IMR-90 (cell line): ENCODE measurements around the gene ABCG8. TPM values are rescaled to one million over a fixed set of nuclear protein-coding genes. Genes with fewer than 3 reads are reported as not detected.
A peak's percentile ranks its signal among the peaks of the same experiment; 100 is the strongest.

ENCODE experiments used
- ATAC-seq: fragments of 200-7000 bp; cut with Tn5 transposase; 2 replicates; pipeline ENCODE4 v1.9.1; 2020; ENCODE audit warnings: low read depth, mild to moderate bottlenecking, moderate library complexity
- BruUV-seq: library from RNA; stranded (reverse); fragments of 400-500 nt; replicated peaks from 2 replicates; lab custom pipeline; 2021; lab: Mats Ljungman, UMichigan
- CTCF ChIA-PET: fragments of 300-600 bp; formaldehyde crosslinking; extraction: SDS; loops from one replicate; lab custom pipeline; 2021; ENCODE audit warnings: antibody characterized with exemption; lab: Yijun Ruan, JAX
- POLR2A ChIA-PET: fragments of 300-600 bp; sonication (Branson Sonifier 250); formaldehyde crosslinking; loops from one replicate; lab custom pipeline; 2022; ENCODE audit warnings: antibody characterized with exemption; ENCODE audit not compliant: unreplicated experiment; lab: Charles Lee
- DNase-seq: peaks from one replicate; pipeline ENCODE4 v3.0.0; 2013
- H2AFZ ChIP-seq: replicated peaks from 2 replicates; pipeline ENCODE3; 2013; ENCODE audit warnings: low read length, mild to moderate bottlenecking; ENCODE audit not compliant: poor library complexity
- H2AK5ac ChIP-seq: 2 replicates; pipeline ENCODE4 v1.6.1; 2013; ENCODE audit warnings: low read depth, low read length, inconsistent platforms
- H2AK9ac ChIP-seq: replicated peaks from 2 replicates; pipeline ENCODE3; 2013; ENCODE audit warnings: mild to moderate bottlenecking, low read depth, low read length, moderate library complexity; ENCODE audit not compliant: poor library complexity
- H2BK120ac ChIP-seq: 2 replicates; pipeline ENCODE4 v1.6.1; 2013; ENCODE audit warnings: low read depth, low read length, inconsistent platforms
- H2BK15ac ChIP-seq: 3 replicates; pipeline ENCODE4 v1.6.1; 2013; ENCODE audit warnings: low read depth, low read length, inconsistent platforms
- H2BK20ac ChIP-seq: 2 replicates; pipeline ENCODE4 v1.6.1; 2013; ENCODE audit warnings: low read depth, mild to moderate bottlenecking, inconsistent platforms, low read length, moderate library complexity
- H2BK5ac ChIP-seq: 2 replicates; pipeline ENCODE4 v1.6.1; 2013; ENCODE audit warnings: mild to moderate bottlenecking, low read depth, low read length, inconsistent platforms; ENCODE audit not compliant: poor library complexity, severe bottlenecking
- H3K14ac ChIP-seq: replicated peaks from 2 replicates; pipeline ENCODE4 v1.6.1; 2013; ENCODE audit warnings: low read depth, low read length, inconsistent platforms
- H3K18ac ChIP-seq: 2 replicates; pipeline ENCODE4 v1.6.1; 2013; ENCODE audit warnings: low read depth, low read length, control low read depth
- H3K23ac ChIP-seq: 2 replicates; pipeline ENCODE4 v1.6.1; 2013; ENCODE audit warnings: low read depth, low read length, inconsistent platforms
- H3K27ac ChIP-seq: 2 replicates; pipeline ENCODE4 v1.5.1; 2013; ENCODE audit warnings: mild to moderate bottlenecking, control low read depth, low read length; ENCODE audit not compliant: insufficient read depth
- H3K27me3 ChIP-seq: 2 replicates; pipeline ENCODE4 v1.6.1; 2013; ENCODE audit warnings: low read length; ENCODE audit not compliant: control insufficient read depth, insufficient read depth
- H3K36me3 ChIP-seq: 2 replicates; pipeline ENCODE4 v1.6.1; 2013; ENCODE audit warnings: low read length, mixed read lengths; ENCODE audit not compliant: control insufficient read depth, insufficient read depth
- H3K4ac ChIP-seq: 2 replicates; pipeline ENCODE4 v1.6.1; 2013; ENCODE audit warnings: low read depth, low read length, inconsistent platforms
- H3K4me1 ChIP-seq: 2 replicates; pipeline ENCODE4 v1.6.1; 2013; ENCODE audit warnings: low read length, mixed read lengths; ENCODE audit not compliant: control insufficient read depth, insufficient read depth
- H3K4me2 ChIP-seq: 2 replicates; pipeline ENCODE4 v1.6.1; 2013; ENCODE audit warnings: low read depth, mild to moderate bottlenecking, control low read depth, low read length, moderate library complexity
- H3K4me3 ChIP-seq: 2 replicates; pipeline ENCODE4 v1.5.1; 2013; ENCODE audit warnings: low read depth, mild to moderate bottlenecking, control low read depth, low read length, moderate library complexity; ENCODE audit not compliant: insufficient read depth
- H3K56ac ChIP-seq: 2 replicates; pipeline ENCODE4 v1.6.1; 2013; ENCODE audit warnings: low read length, inconsistent platforms; ENCODE audit not compliant: insufficient read depth; ENCODE audit errors: extremely low read depth
- H3K79me1 ChIP-seq, 2 experiments: 2 replicates each; pipeline ENCODE4 v1.6.1; 2013; ENCODE audit warnings: low read length in 2 of 2, inconsistent platforms in 1 of 2, low read depth in 1 of 2
- H3K9ac ChIP-seq: 2 replicates; pipeline ENCODE4 v1.6.1; 2013; ENCODE audit warnings: low read depth, low read length, control low read depth
- H3K9me1 ChIP-seq: 2 replicates; pipeline ENCODE4 v1.6.1; 2013; ENCODE audit warnings: low read length, inconsistent platforms; ENCODE audit not compliant: insufficient read depth
- H3K9me3 ChIP-seq: 2 replicates; pipeline ENCODE4 v1.6.1; 2013; ENCODE audit warnings: low read length; ENCODE audit not compliant: control insufficient read depth, insufficient read depth
- H4K20me1 ChIP-seq: 2 replicates; pipeline ENCODE4 v1.6.1; 2013; ENCODE audit warnings: low read length, inconsistent platforms; ENCODE audit not compliant: insufficient read depth
- H4K5ac ChIP-seq: 2 replicates; pipeline ENCODE4 v1.6.1; 2013; ENCODE audit warnings: mild to moderate bottlenecking, low read depth, low read length, control low read depth
- H4K8ac ChIP-seq, 2 experiments: 2 replicates each; pipeline ENCODE4 v1.6.1; 2013; ENCODE audit warnings: low read depth in 2 of 2, low read length in 2 of 2, control low read depth in 1 of 2, inconsistent platforms in 1 of 2
- H4K91ac ChIP-seq: 2 replicates; pipeline ENCODE4 v1.6.1; 2013; ENCODE audit warnings: low read depth, low read length, inconsistent platforms; ENCODE audit not compliant: insufficient read depth
- BHLHE40 ChIP-seq: fragments of 150-350 bp; IDR thresholded peaks from 2 replicates; pipeline ENCODE4 v1.6.1; 2016; ENCODE audit warnings: mild to moderate bottlenecking, low read depth, low read length
- CEBPB ChIP-seq: IDR thresholded peaks from 2 replicates; pipeline ENCODE4 v1.6.1; 2012; ENCODE audit warnings: low read depth, low read length, improper control_type of control experiment
- CHD1 ChIP-seq: IDR thresholded peaks from 2 replicates; pipeline ENCODE4 v1.6.1; 2012; ENCODE audit warnings: low read depth, low read length, improper control_type of control experiment
- FOS ChIP-seq: fragments of 150-350 bp; IDR thresholded peaks from 2 replicates; pipeline ENCODE4 v1.6.1; 2016; ENCODE audit warnings: low read depth, low read length
- MAFK ChIP-seq: IDR thresholded peaks from 2 replicates; pipeline ENCODE4 v1.6.1; 2012; ENCODE audit warnings: low read depth, low read length, improper control_type of control experiment
- MAZ ChIP-seq: IDR thresholded peaks from 2 replicates; pipeline ENCODE4 v1.6.1; 2012; ENCODE audit warnings: low read depth, mild to moderate bottlenecking, low read length, improper control_type of control experiment, moderate library complexity, borderline replicate concordance
- MXI1 ChIP-seq: IDR thresholded peaks from 2 replicates; pipeline ENCODE4 v1.6.1; 2012; ENCODE audit warnings: low read depth, mild to moderate bottlenecking, low read length, moderate library complexity, borderline replicate concordance
- NFE2L2 ChIP-seq: fragments of 150-350 bp; IDR thresholded peaks from 2 replicates; pipeline ENCODE4 v1.6.1; 2016; ENCODE audit warnings: low read depth, mild to moderate bottlenecking, low read length
- POLR2A ChIP-seq: IDR thresholded peaks from 2 replicates; pipeline ENCODE4 v1.6.1; 2012; ENCODE audit warnings: mild to moderate bottlenecking, low read depth, low read length
- RAD21 ChIP-seq: IDR thresholded peaks from 2 replicates; pipeline ENCODE4 v1.6.1; 2012; ENCODE audit warnings: low read length, improper control_type of control experiment
- RCOR1 ChIP-seq: IDR thresholded peaks from 2 replicates; pipeline ENCODE4 v1.6.1; 2012; ENCODE audit warnings: mild to moderate bottlenecking, low read length, improper control_type of control experiment; ENCODE audit not compliant: insufficient replicate concordance
- RFX5 ChIP-seq: IDR thresholded peaks from 2 replicates; pipeline ENCODE4 v1.8.0; 2012; ENCODE audit warnings: low read depth, mild to moderate bottlenecking, low read length, moderate library complexity
- SMC3 ChIP-seq: fragments of 150-350 bp; IDR thresholded peaks from 2 replicates; pipeline ENCODE4 v1.6.1; 2016; ENCODE audit warnings: low read depth, mild to moderate bottlenecking, antibody characterized with exemption, low read length, moderate library complexity
- WGBS, 2 experiments: methylation state at CpG; one replicate each; pipeline versions ENCODE4 v1.1.5 to v1.1.7; 2013; ENCODE audit warnings: missing lambda C conversion rate in 2 of 2; ENCODE audit not compliant: insufficient read length in 1 of 2; ENCODE audit errors: extremely low coverage in 2 of 2; 5-methylcytosine and 5-hydroxymethylcytosine counted together
- dilution Hi-C: fragments of 300-500 bp; cut with HindIII; formaldehyde crosslinking; loops from one replicate; pipeline ENCODE4 v1.14.3; 2018; ENCODE audit warnings: low sequenced_read_pairs; ENCODE audit not compliant: unreplicated experiment
- in situ Hi-C: fragments of 300-500 bp; cut with MboI; formaldehyde crosslinking; loops from 3 replicates; pipeline ENCODE4 v1.14.3; 2019; ENCODE audit warnings: low sequenced_read_pairs, inconsistent platforms, mixed read lengths
- intact Hi-C: fragments of 100-400 bp; cut with micrococcal nuclease; formaldehyde crosslinking; loops from 2 replicates; pipeline ENCODE4 v1.10.0; 2022
- polyA plus RNA-seq, 3 experiments: library from polyadenylated mRNA; depleted of rRNA; stranded (reverse); fragments of >200 nt; gene quantifications; 2 replicates each; pipeline ENCODE4 v1.2.3, GENCODE V29; 2012; ENCODE audit warnings: low replicate concordance in 1 of 3
- total RNA-seq: library from RNA; depleted of rRNA; stranded (reverse); fragments of >200 nt; gene quantifications from 2 replicates; pipeline ENCODE4 v1.2.3, GENCODE V29; 2012
- TF ChIP-seq, protein P1 (sequence below): fragments of 150-350 bp; IDR thresholded peaks from 2 replicates; pipeline ENCODE4 v1.6.1; 2016; ENCODE audit warnings: low read depth, mild to moderate bottlenecking, low read length, moderate library complexity, borderline replicate concordance
- TF ChIP-seq, protein P2 (sequence below): fragments of 150-350 bp; IDR thresholded peaks from 2 replicates; pipeline ENCODE4 v1.6.1; 2017; ENCODE audit warnings: mild to moderate bottlenecking, antibody characterized with exemption, low read length, low read depth
- TF ChIP-seq, protein P3 (sequence below): conservative IDR thresholded peaks from 2 replicates; pipeline ENCODE4 v1.5.1; 2012; ENCODE audit warnings: mild to moderate bottlenecking, low read depth, low read length, improper control_type of control experiment

Gene ABCG8
- total and polyA plus RNA-seq, 2 of the 4 experiments (the other 2 are of a cell fraction), result not detected

- no peak overlapping the region for H2AK9ac ChIP-seq
- CTCF ChIA-PET, result no interaction called here
- peak; percentile 59 for ATAC-seq
Measured at GRCh38 chr2:43831543-43832294, 7.1 kb upstream of the ABCG8 start.

More at GRCh38 chr2:43831543-43832294, 7.1 kb upstream of the ABCG8 start:
- peaks cover 48% of the 10 kb centered on the region for H3K27me3 ChIP-seq
- no peak overlapping the region for H3K4ac ChIP-seq
- H4K5ac ChIP-seq, result no peak overlapping the region
- no peaks in the 10 kb centered on the region; the same call in 1 of the 2 replicates for H3K4me1 ChIP-seq
- H3K56ac ChIP-seq, result no peak overlapping the region
- H4K8ac ChIP-seq, result no peak overlapping the region
- POLR2A ChIA-PET, result no interaction called here
- no peaks in the 10 kb centered on the region for H3K9me1 ChIP-seq
- 17% methylated on average over 11 of the region's 54 CpGs; no CpG with 5 or more reads in 1 of the 2 experiments for WGBS, 2 experiments
- H2AFZ ChIP-seq, result peak overlapping the region; percentile 69
- H4K91ac ChIP-seq, result no peak overlapping the region
- in situ Hi-C loops, result no loop called here
- H3K9me3 ChIP-seq, result no peaks in the 10 kb centered on the region
- no peaks in the 10 kb centered on the region for H3K36me3 ChIP-seq
- no peak for DNase-seq
- H3K18ac ChIP-seq, result no peak overlapping the region
- H3K23ac ChIP-seq, result no peak overlapping the region
- no peaks in the 10 kb centered on the region for H3K79me1 ChIP-seq
- peak overlapping the region; percentile 67; the same call in 1 of the 2 replicates for H3K4me2 ChIP-seq
- no peak overlapping the region for H2AK5ac ChIP-seq
- BruUV-seq, result no TSS peak
- intact Hi-C loops, result no loop called here
- dilution Hi-C loops, result no loop called here
- H2BK120ac ChIP-seq, result no peak overlapping the region
- H2BK15ac ChIP-seq, result no peak overlapping the region
- H2BK20ac ChIP-seq, result no peak overlapping the region
- TF ChIP-seq BHLHE40, result no peak
- no peak for TF ChIP-seq MAZ
- no peak for TF ChIP-seq MXI1
- no peak for TF ChIP-seq NFE2L2
- TF ChIP-seq RCOR1, result no peak
- TF ChIP-seq, protein P1, sequence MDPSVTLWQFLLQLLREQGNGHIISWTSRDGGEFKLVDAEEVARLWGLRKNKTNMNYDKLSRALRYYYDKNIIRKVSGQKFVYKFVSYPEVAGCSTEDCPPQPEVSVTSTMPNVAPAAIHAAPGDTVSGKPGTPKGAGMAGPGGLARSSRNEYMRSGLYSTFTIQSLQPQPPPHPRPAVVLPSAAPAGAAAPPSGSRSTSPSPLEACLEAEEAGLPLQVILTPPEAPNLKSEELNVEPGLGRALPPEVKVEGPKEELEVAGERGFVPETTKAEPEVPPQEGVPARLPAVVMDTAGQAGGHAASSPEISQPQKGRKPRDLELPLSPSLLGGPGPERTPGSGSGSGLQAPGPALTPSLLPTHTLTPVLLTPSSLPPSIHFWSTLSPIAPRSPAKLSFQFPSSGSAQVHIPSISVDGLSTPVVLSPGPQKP, result no peak
- no peak for TF ChIP-seq MAFK
- TF ChIP-seq, protein P2, sequence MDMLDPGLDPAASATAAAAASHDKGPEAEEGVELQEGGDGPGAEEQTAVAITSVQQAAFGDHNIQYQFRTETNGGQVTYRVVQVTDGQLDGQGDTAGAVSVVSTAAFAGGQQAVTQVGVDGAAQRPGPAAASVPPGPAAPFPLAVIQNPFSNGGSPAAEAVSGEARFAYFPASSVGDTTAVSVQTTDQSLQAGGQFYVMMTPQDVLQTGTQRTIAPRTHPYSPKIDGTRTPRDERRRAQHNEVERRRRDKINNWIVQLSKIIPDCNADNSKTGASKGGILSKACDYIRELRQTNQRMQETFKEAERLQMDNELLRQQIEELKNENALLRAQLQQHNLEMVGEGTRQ, result no peak
- TF ChIP-seq, protein P3, sequence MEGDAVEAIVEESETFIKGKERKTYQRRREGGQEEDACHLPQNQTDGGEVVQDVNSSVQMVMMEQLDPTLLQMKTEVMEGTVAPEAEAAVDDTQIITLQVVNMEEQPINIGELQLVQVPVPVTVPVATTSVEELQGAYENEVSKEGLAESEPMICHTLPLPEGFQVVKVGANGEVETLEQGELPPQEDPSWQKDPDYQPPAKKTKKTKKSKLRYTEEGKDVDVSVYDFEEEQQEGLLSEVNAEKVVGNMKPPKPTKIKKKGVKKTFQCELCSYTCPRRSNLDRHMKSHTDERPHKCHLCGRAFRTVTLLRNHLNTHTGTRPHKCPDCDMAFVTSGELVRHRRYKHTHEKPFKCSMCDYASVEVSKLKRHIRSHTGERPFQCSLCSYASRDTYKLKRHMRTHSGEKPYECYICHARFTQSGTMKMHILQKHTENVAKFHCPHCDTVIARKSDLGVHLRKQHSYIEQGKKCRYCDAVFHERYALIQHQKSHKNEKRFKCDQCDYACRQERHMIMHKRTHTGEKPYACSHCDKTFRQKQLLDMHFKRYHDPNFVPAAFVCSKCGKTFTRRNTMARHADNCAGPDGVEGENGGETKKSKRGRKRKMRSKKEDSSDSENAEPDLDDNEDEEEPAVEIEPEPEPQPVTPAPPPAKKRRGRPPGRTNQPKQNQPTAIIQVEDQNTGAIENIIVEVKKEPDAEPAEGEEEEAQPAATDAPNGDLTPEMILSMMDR, result no peak
- TF ChIP-seq CHD1, result no peak
- no peak for TF ChIP-seq FOS
- TF ChIP-seq SMC3, result no peak
- TF ChIP-seq RFX5, result no peak
- TF ChIP-seq CEBPB, result no peak
- TF ChIP-seq POLR2A, result no peak
- TF ChIP-seq RAD21, result no peak
- no peak overlapping the region for H3K9ac ChIP-seq
- H3K4me3 ChIP-seq, result no peak overlapping the region
- H2BK5ac ChIP-seq, result no peak overlapping the region
- no peak overlapping the region for H3K14ac ChIP-seq
- H4K20me1 ChIP-seq, result no peaks in the 10 kb centered on the region
- no peak overlapping the region for H3K27ac ChIP-seq
